Measurements from ENCODE around the gene ABL2.
"Not testable (repeated sequence)": the region's sequence is repeated elsewhere in the genome, so short reads cannot be mapped to it uniquely, and the experiment has no call there.

Gene ABL2

DNA sequence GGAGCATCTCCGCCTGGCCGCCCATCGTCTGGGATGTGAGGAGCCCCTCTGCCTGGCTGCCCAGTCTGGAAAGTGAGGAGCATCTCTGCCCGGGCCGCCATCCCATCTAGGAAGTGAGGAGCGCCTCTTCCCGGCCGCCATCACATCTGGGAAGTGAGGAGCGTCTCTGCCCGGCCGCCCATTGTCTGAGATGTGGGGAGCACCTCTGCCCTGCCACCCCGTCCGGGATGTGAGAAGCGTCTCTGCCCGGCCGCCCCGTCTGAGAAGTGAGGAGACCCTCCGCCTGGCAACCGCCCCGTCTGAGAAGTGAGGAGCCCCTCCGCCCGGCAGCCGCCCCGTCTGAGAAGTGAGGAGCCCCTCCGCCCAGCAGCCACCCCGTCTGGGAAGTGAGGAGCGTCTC lies 94.3 kb downstream of the ABL2 start:
- not testable (repeated sequence) for DNase-seq (ENCODE audit: low read depth)

DNA sequence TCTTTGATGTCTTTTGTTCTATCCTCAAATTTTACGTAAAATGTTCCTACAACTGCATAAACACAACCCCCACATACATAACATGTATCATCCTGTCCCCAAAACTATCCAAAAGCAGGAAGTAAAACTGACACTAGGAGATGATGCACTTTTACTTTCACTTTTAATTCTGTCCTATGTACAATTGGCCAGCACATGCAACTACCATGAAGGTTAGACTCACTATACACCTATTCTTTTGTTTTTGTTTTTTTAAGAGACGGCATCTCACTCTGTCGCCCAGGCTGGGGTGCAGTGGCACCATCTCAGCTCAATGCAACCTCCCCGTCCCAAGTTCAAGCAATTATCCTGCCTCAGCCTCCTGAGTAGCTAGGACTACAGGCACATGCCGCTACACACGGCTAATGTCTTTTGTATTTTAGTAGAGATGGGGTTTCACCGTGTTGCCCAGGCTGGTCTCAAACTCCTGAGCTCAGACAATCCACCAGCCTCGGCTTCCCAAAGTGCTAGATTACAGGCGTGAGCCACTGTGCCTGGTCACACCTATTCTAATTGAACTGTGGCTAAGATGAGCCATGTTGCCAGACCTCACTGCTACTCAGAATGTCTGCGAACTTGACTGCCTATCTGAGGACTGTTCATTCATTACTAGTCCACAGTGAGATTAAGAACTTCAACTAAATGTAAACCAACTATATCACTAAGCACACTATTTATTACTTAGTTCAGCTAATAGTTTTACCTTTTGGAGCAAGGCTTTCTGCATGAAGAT lies 99.6 kb downstream of the ABL2 start:
- no peak for DNase-seq (ENCODE audit: low read depth)

DNA sequence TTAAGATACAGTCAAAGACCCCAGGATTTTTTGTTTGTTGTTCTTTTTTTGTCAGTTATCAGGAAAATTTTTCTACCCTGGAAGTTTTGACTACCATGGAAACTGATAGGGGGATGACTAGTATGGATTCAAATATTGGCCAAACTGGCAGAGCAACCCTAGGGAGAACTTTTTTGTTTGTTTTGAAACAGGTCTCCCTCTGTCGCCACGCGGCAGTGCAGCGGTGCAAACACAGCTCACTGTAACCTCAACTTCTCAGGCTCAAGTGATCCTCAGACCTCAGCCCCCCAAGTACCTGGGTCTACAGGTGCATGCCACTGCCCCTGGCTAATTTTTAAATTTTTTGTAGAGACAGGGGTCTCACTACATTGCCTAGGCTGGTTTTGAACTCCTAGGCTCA lies 101.0 kb downstream of the ABL2 start:
- DNase-seq (ENCODE audit: low read depth): no peak

DNA sequence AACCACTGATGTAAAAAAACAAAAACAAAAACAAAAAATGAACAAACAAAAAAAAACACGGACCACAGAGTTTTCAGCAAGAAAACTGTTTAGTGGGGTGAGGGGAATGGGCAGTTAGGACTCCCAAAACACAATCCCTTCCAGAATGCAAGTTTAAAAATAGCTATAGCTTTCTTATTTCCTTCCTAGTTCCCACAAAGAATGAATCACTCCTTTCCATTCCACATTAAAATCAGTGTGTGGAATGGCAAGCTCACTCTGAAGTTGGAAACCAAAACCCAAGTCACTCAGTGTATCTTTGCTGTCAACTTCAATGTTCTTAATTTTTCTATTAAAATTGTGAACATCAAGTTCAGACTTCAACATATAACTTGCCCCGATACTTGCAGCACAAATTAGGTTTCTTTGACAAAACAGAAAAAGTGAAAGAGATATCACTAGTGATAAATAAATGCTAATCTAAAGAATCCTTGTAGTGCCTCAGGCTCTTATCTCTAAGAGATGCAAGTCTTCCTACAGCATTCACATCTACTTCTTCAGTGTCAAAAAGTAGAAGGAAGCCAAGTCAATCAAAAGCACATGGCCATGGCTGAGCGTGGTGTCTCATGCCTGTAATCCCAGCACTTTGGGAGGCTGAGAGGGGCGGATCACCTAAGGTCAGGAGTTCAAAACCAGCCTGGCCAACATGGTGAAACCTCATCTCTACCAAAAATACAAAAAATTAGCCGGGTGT lies 102.1 kb downstream of the ABL2 start:
- DNase-seq (ENCODE audit: low read depth): no peak

DNA sequence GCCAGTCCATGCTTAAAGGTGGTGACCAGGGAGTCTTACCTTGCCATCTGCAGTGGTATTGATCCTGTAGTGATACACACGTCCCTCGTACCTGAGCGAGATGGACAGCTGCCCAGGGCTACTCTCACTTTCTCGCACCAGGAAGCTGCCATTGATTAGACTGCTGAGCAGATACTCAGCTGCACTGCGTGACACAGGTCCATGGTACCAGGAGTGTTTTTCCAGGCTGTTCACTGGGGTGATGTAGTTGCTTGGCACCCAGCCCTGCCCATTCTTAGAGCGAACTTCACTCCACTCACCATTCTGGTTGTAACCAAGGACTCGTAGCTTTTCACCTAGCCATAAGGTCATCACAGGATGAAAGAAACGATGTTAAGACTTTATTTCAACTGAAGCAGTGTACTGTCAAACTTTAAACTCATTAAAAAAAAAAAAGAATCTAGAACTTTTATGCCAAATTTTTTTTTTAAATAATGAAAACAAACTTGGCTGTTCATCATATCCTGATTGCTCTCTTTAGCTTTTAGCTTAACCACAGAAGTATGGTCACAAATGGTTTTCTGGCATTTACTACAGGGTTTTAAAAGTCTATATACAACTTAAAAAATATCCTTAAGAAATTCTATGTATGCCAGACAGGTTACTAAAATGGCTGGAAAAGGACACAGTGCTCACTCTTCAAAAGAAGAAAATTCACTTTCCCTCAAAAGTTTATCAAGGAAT lies 103.0 kb downstream of the ABL2 start:
- no peak for DNase-seq (ENCODE audit: low read depth)

DNA sequence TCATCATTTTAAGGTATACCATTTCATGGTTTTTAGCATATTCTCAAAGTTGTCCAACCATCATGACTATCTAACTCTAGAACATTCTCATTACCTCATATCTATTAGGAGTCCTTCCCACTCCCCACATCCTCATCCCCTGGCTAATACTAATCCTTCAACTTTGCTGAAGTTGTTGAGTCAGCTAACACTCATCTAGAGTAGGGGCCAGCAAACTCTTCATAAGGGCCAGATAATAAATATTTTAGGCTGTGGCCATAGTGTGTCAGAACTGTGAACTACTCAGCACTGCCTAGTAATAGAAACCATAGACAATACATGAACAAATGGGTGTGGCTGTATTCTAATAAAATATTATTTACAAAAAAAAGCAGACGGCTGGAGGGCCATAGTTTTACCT lies 104.6 kb downstream of the ABL2 start:
- no peak for DNase-seq (ENCODE audit: low read depth)

DNA sequence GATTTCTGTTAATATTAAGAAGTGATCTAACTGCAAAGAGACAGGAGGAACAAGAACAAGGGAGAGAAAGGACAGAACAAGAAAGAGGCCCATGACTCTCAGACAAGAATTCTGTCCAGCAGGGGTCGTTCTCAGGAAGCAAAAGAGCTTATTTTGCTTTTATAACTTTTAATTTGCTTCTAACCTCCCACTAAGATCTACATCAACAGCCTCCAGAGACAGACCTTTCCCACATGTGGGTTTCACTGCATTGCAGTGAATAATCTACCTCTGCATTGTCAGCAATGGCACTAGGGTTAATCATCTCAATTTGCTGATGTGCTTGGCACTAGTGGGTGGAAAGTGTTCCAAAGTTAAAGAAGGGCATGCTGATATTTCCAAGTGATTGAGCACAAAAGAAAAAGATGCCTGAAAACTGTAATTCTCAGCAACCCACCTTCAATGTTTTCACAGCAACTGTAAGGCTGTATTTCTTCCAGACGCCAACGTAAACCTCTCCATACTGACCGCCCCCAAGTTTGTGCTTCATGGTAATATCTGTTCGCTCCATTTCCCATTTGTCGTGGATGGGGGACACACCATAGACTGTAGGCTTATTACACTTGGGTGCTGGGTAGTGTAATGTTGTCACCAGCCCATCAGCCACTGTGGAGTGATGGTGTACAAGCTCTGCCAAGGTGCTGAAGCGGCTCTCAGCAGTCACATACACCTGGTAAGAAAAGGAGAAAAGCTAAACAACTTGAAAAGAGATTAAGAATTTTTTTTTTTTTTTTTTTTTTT lies 108.1 kb downstream of the ABL2 start:
- DNase-seq (ENCODE audit: low read depth): no peak

DNA sequence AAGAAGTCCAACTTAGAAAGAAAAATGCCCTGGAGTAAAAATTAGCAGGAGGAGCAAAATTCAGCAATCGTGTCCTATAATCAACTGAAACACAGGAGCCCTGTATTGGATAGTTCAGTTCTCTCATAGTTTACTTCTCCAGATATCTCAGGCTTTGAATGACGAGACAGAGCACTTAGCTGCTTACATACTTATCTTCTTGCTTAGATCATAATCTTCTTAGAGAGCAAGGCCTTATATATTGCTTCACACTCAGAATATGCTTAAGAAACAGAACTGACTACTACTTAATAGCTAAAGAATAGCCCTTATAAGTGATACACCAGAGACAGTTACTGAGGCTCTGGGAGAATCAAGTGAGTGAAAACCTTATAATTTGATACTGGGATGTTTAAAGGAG lies 108.7 kb downstream of the ABL2 start:
- DNase-seq (ENCODE audit: low read depth): no peak

DNA sequence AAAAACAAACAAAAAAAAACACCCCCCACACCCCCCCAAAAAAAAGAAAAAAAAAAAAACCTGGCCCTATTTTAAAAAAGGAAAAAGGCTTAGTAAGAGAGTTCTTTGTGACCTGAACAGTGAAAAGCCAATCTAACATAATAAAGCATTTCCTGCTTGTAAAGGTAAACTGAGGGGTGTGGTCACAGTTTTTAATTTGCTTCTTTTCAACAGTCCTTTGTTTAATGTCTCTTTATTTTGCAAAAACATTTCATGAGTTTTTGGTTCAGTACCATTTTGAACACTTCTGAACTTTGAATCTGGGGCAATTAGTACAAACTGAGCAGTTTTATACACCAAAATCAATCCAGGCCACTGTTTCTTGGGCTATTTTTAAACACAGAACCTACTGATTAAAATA lies 110.0 kb downstream of the ABL2 start:
- no peak for DNase-seq (ENCODE audit: low read depth)

DNA sequence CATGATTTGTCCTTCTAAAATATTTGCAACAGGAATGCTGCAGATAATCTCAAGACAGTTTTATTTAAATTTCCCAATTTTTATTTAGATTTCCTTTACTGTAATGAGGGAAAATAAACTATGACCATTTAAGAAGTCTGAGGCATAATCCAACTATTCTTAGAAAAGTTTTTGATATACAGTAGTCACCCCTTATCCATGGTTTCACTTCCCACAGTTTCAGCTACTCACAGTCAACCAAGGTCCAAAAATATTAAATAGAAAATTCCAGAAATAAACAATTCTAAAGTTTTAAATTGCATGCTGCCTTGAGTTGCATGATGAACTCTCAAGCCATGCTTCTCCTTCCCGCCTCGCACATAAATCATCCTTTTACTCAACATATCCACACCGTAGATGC lies 114.3 kb downstream of the ABL2 start:
- DNase-seq (ENCODE audit: low read depth): no peak

DNA sequence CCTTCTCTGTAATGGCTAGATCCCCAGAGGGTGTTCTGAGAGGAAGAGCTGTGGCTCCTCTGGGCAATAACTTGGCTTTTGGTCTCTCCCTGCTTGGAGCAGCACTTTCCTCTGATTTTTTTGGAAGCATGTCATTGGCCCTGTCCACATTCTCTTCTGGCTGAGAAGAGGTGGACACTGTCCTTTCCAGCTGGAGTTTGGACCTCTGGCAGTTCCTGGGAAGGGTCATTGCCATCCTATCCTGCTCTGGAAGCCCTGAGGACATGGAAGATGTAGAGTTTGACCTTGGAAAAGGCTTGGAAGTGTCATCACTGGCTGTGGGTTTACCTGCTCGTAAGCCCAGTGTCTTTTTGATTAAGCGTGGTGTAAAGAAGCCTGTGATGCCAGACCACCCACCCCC lies 120.8 kb downstream of the ABL2 start:
- DNase-seq (ENCODE audit: low read depth): no peak

DNA sequence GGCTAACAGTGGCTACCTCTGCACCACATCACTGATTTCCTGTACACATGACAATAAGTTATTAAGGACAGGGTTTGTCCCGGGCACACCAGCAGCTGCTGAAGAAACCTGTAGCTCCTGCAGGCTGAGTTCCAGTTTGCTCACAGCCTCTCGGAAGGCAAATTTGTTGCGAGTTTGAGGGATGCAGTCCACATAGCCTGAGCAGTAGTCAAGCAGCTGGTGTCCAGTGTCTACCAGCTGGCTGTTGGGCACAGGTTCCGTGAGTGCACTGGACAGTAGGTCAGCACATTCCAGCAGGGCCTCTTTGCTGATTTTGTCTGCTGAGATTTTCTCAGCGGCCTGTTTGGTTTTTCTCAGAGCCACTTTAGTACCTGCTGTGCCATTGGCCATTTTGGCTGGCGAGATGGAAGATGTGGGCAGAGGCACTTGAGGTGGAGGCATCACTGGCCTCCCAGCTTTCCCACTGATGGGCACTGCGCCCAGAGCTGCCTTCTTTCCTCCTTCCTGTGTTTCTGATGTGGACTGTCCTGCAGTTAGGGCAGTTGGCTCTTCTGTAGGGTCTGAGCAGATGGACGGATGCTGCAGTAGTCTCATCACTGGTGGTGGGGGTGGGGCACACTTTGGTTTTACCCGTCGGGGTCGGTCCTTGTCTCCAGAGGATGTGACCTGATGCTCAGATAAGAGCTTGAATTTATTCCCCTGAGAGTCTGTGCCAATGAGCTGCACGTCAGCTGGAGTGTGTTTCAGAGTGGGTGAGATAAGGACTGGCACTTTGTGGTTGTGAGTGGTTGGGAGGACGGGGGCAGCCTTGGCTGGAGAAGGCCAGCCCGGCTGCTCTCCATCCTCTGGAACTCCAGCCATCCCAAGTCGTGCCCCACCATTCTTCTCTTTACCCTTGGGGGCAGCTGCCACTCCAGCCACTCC lies 121.5 kb downstream of the ABL2 start:
- no peak for DNase-seq (ENCODE audit: low read depth)

DNA sequence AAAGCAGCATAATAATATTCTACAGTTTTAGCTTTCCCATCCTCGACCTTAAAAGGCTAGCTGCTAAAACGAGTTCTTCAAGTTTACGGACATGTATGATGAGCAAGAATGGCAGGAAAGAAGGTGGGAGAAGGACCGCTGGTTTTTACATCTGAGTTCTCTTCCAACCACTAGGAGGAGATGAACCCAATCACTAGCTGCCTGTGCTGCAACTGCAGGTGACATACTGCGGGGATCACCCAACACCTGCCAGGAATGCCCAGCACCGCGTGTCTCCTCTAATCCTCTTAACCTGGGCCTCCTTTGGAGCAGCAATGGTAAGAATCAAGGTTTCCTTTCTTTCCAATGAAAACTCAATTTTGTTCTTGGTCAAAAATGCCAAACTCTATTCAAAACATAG lies 124.1 kb downstream of the ABL2 start:
- no peak for DNase-seq (ENCODE audit: low read depth)

DNA sequence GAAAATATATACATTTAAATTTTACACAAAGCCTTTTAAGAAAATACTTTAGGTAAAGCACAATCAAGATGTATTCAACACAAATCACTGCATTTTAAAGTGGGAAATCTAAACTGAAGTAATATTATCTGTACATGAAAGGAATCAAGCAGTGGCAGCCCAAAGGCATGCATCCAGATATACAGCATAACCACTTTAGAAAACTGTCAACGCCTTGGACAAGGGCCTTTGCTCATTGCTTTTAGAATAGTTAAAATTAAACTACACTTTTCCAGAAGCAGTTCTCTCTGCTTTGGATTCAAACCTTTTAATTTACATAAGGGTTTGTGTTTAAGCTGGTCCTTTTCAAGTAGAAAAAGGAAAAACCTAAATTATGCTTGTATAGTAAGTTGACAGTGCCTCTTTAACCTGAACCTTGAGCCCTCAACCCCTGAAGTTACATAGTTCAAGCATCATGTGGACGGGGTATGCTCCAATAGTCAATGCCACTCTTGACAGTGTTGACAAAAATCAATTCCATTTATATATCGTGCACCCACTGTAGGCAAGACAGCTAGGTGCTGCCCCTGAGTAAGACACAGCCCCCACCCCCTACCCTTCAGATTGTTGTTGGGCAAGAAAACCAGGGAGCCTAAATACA lies 124.7 kb downstream of the ABL2 start:
- DNase-seq (ENCODE audit: low read depth): no peak

DNA sequence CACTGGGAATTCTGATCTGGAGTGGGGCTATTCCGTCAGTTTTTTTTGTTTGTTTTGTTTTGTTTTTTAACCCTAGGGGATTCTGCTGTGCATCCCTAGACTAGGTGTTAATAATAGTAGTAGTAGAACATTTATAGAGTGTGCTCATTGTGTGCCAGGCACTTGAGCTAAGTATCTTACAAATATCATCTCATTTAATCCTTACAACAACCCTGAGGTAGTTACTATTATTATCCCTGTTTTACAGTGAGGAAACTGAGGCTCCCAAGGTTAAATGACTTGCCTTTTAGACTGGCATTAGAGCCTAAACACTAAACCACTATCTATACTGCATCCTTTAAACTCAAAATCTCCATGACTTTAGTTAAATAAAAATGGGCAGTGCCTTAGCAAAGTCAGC lies 125.5 kb downstream of the ABL2 start:
- no peak for DNase-seq (ENCODE audit: low read depth)

DNA sequence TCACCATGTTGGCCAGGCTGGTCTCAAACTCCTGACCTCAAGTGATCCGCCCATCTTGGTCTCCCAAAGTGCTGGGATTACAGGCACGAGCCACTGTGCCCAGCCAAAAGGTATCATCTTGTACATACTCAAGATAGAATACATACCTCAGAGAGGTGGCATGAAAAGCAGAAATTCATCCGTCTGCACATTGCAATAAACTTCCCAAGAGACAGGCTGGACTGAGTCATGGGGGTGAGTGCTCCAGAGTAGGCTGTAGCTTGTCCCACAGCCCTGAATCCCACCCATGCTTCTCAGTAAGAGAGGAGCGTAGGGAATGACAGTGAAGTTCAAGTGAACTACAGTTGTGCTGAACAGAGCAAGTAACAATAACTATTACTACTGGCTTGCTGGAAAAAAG lies 127.9 kb downstream of the ABL2 start:
- DNase-seq (ENCODE audit: low read depth): no peak

DNA sequence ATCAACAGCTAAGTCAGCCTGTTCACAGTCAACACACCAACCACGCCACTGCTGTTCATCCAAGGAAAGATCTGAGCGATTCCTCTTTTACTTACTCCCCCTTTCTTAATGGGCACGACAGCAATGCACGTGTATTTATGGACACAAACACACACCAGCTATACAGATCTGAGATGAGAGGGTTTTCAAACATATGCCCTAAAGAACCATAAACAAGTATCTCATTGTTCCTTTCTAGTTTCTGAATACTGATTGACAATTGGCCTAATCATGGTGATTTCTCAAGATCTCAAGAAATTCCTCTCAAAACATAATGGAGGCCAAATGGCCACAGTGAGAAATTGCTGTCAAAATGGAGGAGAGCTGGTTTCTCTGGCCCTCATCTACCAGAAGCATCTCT lies 129.6 kb downstream of the ABL2 start:
- no peak for DNase-seq (ENCODE audit: low read depth)

DNA sequence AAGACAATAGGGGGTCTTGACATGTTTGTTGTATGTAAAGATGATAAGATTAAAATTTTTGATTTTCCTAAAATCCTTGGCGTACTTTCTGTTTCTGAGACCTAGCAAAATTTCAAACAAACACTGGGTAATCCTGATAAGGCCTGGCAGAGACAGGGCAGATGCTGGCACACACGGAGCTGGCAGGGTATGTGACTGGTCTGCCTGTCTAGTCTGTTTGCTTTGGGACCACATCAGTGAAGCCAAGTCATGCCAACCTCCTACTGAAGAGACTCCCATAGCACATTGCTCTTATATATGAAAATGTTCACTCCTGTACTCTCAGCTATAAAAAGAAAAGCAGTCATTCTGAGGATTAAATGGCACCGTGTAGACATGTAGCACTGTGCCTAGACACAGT lies 133.6 kb downstream of the ABL2 start:
- no peak for DNase-seq (ENCODE audit: low read depth)

DNA sequence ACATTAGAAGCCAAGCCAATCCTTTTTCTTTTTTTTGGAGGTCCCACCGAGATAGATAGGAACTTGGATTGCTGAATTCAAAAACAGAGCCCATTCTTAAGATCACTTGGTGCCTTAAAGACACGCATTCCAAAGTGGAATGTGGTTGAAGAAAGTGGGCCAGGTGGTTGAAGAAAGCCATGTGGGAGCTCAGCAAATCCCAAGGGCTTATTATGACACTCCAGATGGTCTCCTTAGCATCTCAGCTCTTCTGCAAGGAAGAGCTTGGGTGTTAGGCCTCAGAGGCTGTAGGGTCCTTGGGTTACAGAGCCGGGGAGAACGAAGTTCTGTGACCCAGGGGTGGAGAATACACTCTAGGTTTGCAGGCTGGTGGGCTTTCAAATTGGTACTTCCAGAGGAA lies 134.1 kb downstream of the ABL2 start:
- no peak for DNase-seq (ENCODE audit: low read depth)

DNA sequence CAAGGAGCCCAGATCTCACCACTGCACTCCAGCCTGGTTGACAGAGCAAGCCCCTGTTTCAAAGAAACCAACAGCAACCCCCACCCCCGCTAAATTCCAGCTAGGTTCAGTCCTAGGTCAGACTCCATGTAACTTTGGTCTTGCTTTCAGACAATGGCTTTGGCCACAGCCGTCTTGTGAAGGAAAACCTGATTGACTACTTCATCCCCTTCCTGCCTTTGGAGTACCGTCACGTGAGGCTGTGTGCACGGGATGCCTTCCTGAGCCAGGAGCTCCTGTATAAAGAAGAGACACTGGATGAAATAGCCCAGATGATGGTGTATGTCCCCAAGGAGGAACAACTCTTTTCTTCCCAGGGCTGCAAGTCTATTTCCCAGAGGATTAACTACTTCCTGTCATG lies 134.7 kb downstream of the ABL2 start:
- no peak for DNase-seq (ENCODE audit: low read depth)

Measured in activated gamma-delta T cell treated with anti-CD3 and anti-CD28 coated beads, Interleukin-2, amount 50 U/mL, for 16 hours (primary cell).